ENCODE measurements around the gene KLHL29. TPM values are rescaled to one million over a fixed set of nuclear protein-coding genes. Genes with fewer than 3 reads are reported as not detected.

The KLHL29 gene
- total RNA-seq, 1 donor from 2014 or later: 5.5 TPM

GRCh38 chr2:23506531-23507266 lies 121.7 kb downstream of the KLHL29 start:
- Mint-ChIP-seq H3K36me3 (ENCODE audit: low read depth, unreplicated experiment) (peaks cover 6% of the 10 kb centered on the region), H3K4me3 (ENCODE audit: unreplicated experiment) (no peak overlapping the region), H3K27me3 (ENCODE audit: low read depth, unreplicated experiment) (peaks cover 95% of the 10 kb centered on the region), H3K4me1 (ENCODE audit: low read depth, unreplicated experiment) (peaks cover 2% of the 10 kb centered on the region), H3K9me3 (ENCODE audit: unreplicated experiment) (peaks cover 3% of the 10 kb centered on the region), H3K27ac (ENCODE audit: unreplicated experiment) (no peak overlapping the region)
- Histone ChIP-seq H3K4me1 (ENCODE audit: insufficient read depth, low read length) (no peaks in the 10 kb centered on the region), H3K27me3 (ENCODE audit: insufficient read depth, low read length) (peaks cover 17% of the 10 kb centered on the region), H3K9ac (ENCODE audit: low read length) (no peak overlapping the region), H4K20me1 (ENCODE audit: insufficient read depth, low read length) (no peaks in the 10 kb centered on the region), H3K4me2 (ENCODE audit: low read length) (no peak overlapping the region), H3K79me2 (ENCODE audit: insufficient read depth, low read length) (no peaks in the 10 kb centered on the region), H3K36me3 (ENCODE audit: insufficient read depth, low read length) (no peaks in the 10 kb centered on the region), H3K27ac (ENCODE audit: low read depth, low read length) (no peak overlapping the region), H3K4me3 (ENCODE audit: insufficient read depth, low read depth, low read length) (no peak overlapping the region), H2AFZ (ENCODE audit: low read depth, low read length) (no peak overlapping the region), H3K9me3 (ENCODE audit: insufficient read depth, low read depth, low read length) (no peaks in the 10 kb centered on the region)
- FAIRE-seq: no peak
- TF ChIP-seq EZH2 (IDR thresholded peaks at IDR 0.05; ENCODE audit: insufficient read depth, low read length) (no peak), CTCF (IDR thresholded peaks at IDR 0.05; ENCODE audit: insufficient read depth, low read depth, low read length) (no peak)
- no peak for DNase-seq (ENCODE audit: low read depth)

- peaks cover 94% of the 10 kb centered on the region for H3K27me3 Mint-ChIP-seq (ENCODE audit: low read depth, unreplicated experiment)
- DNase-seq (ENCODE audit: low read depth) (no peak), FAIRE-seq (no peak)
- no peak for TF ChIP-seq CTCF (IDR thresholded peaks at IDR 0.05; ENCODE audit: insufficient read depth, low read depth, low read length)
- no peak for TF ChIP-seq EZH2 (IDR thresholded peaks at IDR 0.05; ENCODE audit: insufficient read depth, low read length)
- H3K4me2 ChIP-seq (ENCODE audit: low read length): no peak overlapping the region
- peaks cover under 1% of the 10 kb centered on the region for H4K20me1 ChIP-seq (ENCODE audit: insufficient read depth, low read length)
- H2AFZ ChIP-seq (ENCODE audit: low read depth, low read length): no peak overlapping the region
- H3K27ac ChIP-seq (ENCODE audit: low read depth, low read length): no peak overlapping the region
- no peak overlapping the region for H3K9ac ChIP-seq (ENCODE audit: low read length)
- H3K9me3 ChIP-seq (ENCODE audit: insufficient read depth, low read depth, low read length): no peaks in the 10 kb centered on the region
- H3K79me2 ChIP-seq (ENCODE audit: insufficient read depth, low read length): no peaks in the 10 kb centered on the region
- H3K27me3 ChIP-seq (ENCODE audit: insufficient read depth, low read length): peaks cover 17% of the 10 kb centered on the region
- no peaks in the 10 kb centered on the region for H3K4me1 ChIP-seq (ENCODE audit: insufficient read depth, low read length)
- H3K27ac Mint-ChIP-seq (ENCODE audit: unreplicated experiment): no peak overlapping the region
- no peaks in the 10 kb centered on the region for H3K36me3 ChIP-seq (ENCODE audit: insufficient read depth, low read length)
- no peak overlapping the region for H3K4me3 ChIP-seq (ENCODE audit: insufficient read depth, low read depth, low read length)
- no peak overlapping the region for H3K4me3 Mint-ChIP-seq (ENCODE audit: unreplicated experiment)
- peaks cover under 1% of the 10 kb centered on the region for H3K4me1 Mint-ChIP-seq (ENCODE audit: low read depth, unreplicated experiment)
- peaks cover 3% of the 10 kb centered on the region for H3K9me3 Mint-ChIP-seq (ENCODE audit: unreplicated experiment)
- H3K36me3 Mint-ChIP-seq (ENCODE audit: low read depth, unreplicated experiment): peaks cover 4% of the 10 kb centered on the region
These were observed 122.5 kb downstream of the KLHL29 start for GRCh38 chr2:23507267-23508065.
